ENCODE data around the gene MEAK7.

GRCh38 chr16:84496991-84497390 is 7.5 kb downstream of the MEAK7 start:
- TF ChIP-seq CTCF (IDR thresholded peaks at IDR 0.05) (no peak), POLR2AphosphoS5 (IDR thresholded peaks at IDR 0.05) (no peak), POLR2A (IDR thresholded peaks at IDR 0.05) (no peak), EP300 (IDR thresholded peaks at IDR 0.05) (no peak)
